Testis (tissue), 3 donors: ENCODE results near the gene L2HGDH. TPM values are rescaled to one million over a fixed set of nuclear protein-coding genes. Genes with fewer than 3 reads are reported as not detected.

Experiments used
- DNase-seq: peaks from one replicate; pipeline ENCODE4 v3.0.0-alpha.2; 2019
- H3K27ac ChIP-seq, 2 donors: fragments of 200-600 bp; sonication (generic); one replicate each; pipeline ENCODE4 v1.5.1; 2019
- H3K27me3 ChIP-seq: fragments of 200-600 bp; sonication (generic); one replicate; pipeline ENCODE4 v1.5.1; 2019
- H3K36me3 ChIP-seq: fragments of 200-600 bp; sonication (generic); one replicate; pipeline ENCODE4 v1.5.1; 2017; ENCODE audit warnings: low read depth; ENCODE audit errors: missing control alignments
- H3K4me1 ChIP-seq: fragments of 200-600 bp; sonication (generic); one replicate; pipeline ENCODE4 v1.5.1; 2019
- H3K4me3 ChIP-seq, 2 donors: fragments of 200-600 bp; sonication (generic); one replicate each; pipeline ENCODE4 v1.5.1; 2017 to 2019
- H3K9me3 ChIP-seq: fragments of 200-600 bp; sonication (generic); one replicate; pipeline ENCODE4 v1.5.1; 2017
- POLR2A ChIP-seq: fragments of 450-650 bp; IDR thresholded peaks from one replicate; pipeline ENCODE4 v1.6.1; 2017; ENCODE audit warnings: antibody characterized with exemption, mild to moderate bottlenecking, moderate library complexity
- WGBS, 2 donors: methylation state at CpG; one replicate each; pipeline ENCODE4 v1.1.5; 2018; 5-methylcytosine and 5-hydroxymethylcytosine counted together
- intact Hi-C: fragments of 100-400 bp; cut with DNase I; formaldehyde crosslinking; loops from one replicate; pipeline ENCODE4 v1.15.1; 2023; ENCODE audit warnings: low total_unique reads
- polyA plus RNA-seq: library from polyadenylated mRNA; stranded (reverse); fragments of 350-450 nt; fragmentation: Illumina TruSeq; extraction: RNeasy Lipid Tissue Mini Kit (QIAGEN cat#74804); gene quantifications from one replicate; pipeline ENCODE4 v1.2.3, GENCODE V29; 2014; ENCODE audit warnings: low read depth, low replicate concordance; ENCODE audit not compliant: insufficient read depth
- total RNA-seq, 2 donors: library from RNA; depleted of rRNA; stranded (reverse); fragments of >200 nt; gene quantifications; one replicate each; pipeline ENCODE4 v1.2.3, GENCODE V29; 2016
- TF ChIP-seq, protein P1 (sequence below), 3 experiments: fragments of 450-650 bp in 2 of 3; fragments of 200-600 bp in 1 of 3; sonication (generic) in 1 of 3; IDR thresholded peaks; one replicate each; pipeline ENCODE4 v1.5.1; 2016 to 2019; ENCODE audit warnings: antibody characterized with exemption in 3 of 3, mild to moderate bottlenecking in 2 of 3, moderate library complexity in 1 of 3

L2HGDH gene
- total and polyA plus RNA-seq, 3 donors from 2014 or later: 7.9 to 8.9 (median 8.5) TPM

DNA sequence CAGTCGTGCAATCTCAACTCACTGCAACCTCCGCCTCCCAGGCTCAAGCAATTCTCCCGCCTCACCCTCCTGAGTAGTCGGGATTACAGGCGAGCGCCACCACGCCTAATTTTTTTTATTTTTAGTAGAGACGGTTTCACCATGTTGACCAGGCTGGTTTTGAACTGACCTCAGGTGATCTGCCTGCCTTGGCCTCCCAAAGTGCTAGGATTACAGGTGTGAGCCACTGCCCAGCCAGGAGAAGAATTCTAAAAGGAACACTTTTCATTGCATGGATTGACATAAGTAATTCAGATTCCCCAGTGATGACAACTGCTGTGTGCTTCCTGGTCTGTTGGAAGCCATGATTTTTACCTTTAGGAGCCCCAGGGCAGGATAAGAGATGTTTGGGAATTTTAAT is 22.2 kb upstream of the L2HGDH start:
- intact Hi-C loops: no loop called here
- TF ChIP-seq POLR2A: no peak
- TF ChIP-seq, protein P1, sequence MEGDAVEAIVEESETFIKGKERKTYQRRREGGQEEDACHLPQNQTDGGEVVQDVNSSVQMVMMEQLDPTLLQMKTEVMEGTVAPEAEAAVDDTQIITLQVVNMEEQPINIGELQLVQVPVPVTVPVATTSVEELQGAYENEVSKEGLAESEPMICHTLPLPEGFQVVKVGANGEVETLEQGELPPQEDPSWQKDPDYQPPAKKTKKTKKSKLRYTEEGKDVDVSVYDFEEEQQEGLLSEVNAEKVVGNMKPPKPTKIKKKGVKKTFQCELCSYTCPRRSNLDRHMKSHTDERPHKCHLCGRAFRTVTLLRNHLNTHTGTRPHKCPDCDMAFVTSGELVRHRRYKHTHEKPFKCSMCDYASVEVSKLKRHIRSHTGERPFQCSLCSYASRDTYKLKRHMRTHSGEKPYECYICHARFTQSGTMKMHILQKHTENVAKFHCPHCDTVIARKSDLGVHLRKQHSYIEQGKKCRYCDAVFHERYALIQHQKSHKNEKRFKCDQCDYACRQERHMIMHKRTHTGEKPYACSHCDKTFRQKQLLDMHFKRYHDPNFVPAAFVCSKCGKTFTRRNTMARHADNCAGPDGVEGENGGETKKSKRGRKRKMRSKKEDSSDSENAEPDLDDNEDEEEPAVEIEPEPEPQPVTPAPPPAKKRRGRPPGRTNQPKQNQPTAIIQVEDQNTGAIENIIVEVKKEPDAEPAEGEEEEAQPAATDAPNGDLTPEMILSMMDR (IDR thresholded peaks at IDR 0.05): no peak
- no peak for DNase-seq
- Histone ChIP-seq H3K4me3 (no peak overlapping the region), H3K4me1 (peaks cover 16% of the 10 kb centered on the region), H3K27ac (no peak overlapping the region), H3K9me3 (no peaks in the 10 kb centered on the region), H3K27me3 (no peaks in the 10 kb centered on the region), H3K36me3 (no peaks in the 10 kb centered on the region)
- WGBS, 2 donors: 95 to 97% methylated on average over 8 of the region's 8 CpGs

DNA sequence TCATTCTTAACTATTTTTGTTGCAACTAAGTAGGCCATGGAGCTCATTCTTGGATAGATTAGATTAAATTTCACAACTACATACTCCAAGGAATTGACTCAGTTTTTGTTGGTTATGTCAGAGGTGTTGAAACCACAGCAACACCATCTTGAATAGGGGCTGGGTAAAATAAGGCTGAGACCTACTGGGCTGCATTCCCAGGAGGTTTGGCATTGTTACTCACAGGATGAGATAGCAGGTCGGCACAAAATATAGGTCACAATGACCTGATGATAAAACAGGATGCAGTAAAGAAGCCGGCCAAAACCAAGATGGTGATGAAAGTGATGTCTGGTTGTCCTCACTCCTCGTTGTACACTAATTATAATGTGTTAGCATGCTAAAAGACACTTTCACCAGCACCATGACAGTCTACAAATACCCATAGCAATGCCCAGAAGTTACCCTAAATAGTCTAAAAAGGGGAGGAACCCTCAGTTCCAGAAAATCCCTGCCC is 21.0 kb upstream of the L2HGDH start:
- intact Hi-C loops: no loop called here
- Histone ChIP-seq H3K27ac (no peak overlapping the region), H3K9me3 (no peaks in the 10 kb centered on the region), H3K36me3 (no peaks in the 10 kb centered on the region), H3K27me3 (no peaks in the 10 kb centered on the region), H3K4me1 (peaks cover 16% of the 10 kb centered on the region), H3K4me3 (no peak overlapping the region)
- TF ChIP-seq, protein P1 (IDR thresholded peaks at IDR 0.05): no peak
- TF ChIP-seq POLR2A: no peak
- no peak for DNase-seq
- 43 to 47% methylated on average over 3 of the region's 3 CpGs for WGBS, 2 donors

DNA sequence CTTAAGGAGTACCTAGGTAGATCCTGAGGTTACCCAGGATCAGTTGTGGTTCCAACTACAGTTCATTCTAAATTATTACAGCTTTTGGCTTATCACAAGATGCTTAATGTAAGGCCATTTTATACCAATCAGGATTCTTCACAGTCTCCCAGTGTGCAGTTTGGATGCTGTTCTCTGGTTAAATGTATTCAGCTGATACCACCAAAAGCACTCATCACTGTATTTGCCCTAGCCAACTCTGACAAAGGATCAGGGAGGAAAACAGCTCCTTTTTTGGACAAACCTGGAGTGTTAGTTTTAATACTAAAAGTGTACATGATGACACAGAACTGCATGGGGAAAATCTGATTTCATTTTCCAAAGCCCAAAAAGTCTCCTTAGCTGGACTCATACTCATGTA is 19.6 kb upstream of the L2HGDH start:
- no peak for DNase-seq
- H3K4me1 ChIP-seq: peaks cover 16% of the 10 kb centered on the region
- no peak overlapping the region for H3K27ac ChIP-seq
- no peaks in the 10 kb centered on the region for H3K36me3 ChIP-seq
- no peaks in the 10 kb centered on the region for H3K9me3 ChIP-seq
- no peak overlapping the region for H3K4me3 ChIP-seq
- H3K27me3 ChIP-seq: no peaks in the 10 kb centered on the region
- TF ChIP-seq, protein P1 (IDR thresholded peaks at IDR 0.05): no peak
- TF ChIP-seq POLR2A: no peak
- intact Hi-C loops: no loop called here

DNA sequence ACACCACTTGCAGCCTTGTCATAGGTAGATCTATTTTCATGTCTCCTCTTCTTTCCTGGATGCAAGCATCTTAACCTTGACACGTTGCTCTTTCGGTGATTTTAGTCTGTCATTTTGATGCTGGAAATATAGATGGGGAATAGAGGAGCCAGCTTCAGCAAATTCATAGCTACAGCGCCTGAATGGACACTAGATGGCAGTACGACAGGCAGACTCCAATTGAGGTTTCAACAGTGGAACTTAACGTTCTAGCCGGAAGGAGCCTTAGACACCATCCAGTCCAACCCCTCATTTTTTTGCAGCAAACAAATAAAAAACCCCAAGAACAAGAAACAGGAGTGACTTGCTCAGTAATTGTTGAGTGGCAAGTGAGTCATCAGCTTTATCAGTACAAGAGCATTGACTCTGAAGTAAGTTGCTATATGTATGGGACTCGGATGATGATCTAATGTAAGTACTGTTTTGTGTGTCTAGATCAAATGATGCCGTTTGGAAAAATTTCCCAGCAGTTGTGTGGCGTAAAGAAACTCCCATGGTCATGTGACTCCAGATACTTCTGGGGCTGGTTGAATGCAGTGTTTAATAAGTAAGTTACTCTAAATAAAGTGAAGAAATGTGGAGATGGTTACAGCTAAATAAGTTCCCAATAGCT is 9.1 kb upstream of the L2HGDH start:
- Histone ChIP-seq H3K27ac (peak overlapping the region; percentile 68 to 79), H3K36me3 (no peaks in the 10 kb centered on the region), H3K27me3 (no peaks in the 10 kb centered on the region), H3K4me1 (no peaks in the 10 kb centered on the region), H3K4me3 (no peak overlapping the region), H3K9me3 (no peaks in the 10 kb centered on the region)
- DNase-seq: peak; percentile 84
- TF ChIP-seq POLR2A: no peak
- TF ChIP-seq, protein P1 (IDR thresholded peaks at IDR 0.05): peak; percentile 72 to 80 (median 75)
- intact Hi-C loops: no loop called here
- WGBS, 2 donors: 18 to 32% methylated on average over 9 of the region's 9 CpGs

DNA sequence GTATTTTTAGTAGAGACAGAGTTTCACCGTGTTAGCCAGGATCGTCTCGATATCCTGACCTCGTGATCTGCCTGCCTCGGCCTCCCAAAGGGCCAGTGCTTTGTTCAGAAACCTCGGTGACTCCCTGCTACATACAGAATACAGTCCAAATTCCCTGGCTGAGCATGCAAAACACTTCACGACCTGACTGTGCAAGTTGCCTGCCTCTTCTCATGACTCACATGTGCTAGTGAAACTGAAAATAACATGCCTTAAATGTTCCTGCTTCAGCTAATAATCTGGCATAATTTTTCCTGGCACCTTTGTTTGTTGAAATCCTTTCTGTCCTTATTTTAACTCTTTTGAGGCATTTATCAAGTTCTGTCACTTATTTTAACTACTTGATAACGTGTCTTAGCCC is 8.3 kb upstream of the L2HGDH start:
- Histone ChIP-seq H3K4me3 (no peak overlapping the region), H3K27ac (peak overlapping the region; percentile 68 to 79), H3K9me3 (no peaks in the 10 kb centered on the region), H3K36me3 (no peaks in the 10 kb centered on the region), H3K27me3 (no peaks in the 10 kb centered on the region), H3K4me1 (no peaks in the 10 kb centered on the region)
- DNase-seq: peak; percentile 37
- intact Hi-C loops: no loop called here
- no peak for TF ChIP-seq POLR2A
- TF ChIP-seq, protein P1 (IDR thresholded peaks at IDR 0.05): no peak
- 41 to 62% methylated on average over 8 of the region's 8 CpGs for WGBS, 2 donors
